Naive thymus-derived CD8-positive, alpha-beta T cell (primary cell): ENCODE data around the gene PPP1R14B. TPM values are rescaled to one million over a fixed set of nuclear protein-coding genes. Genes with fewer than 3 reads are reported as not detected.

Source experiments
- ATAC-seq, 2 donors: fragments of 150-1000 bp; cut with Tn5 transposase in 1 of 2; sonication (Bioruptor Pico), chemical (Tn5 transposase) in 1 of 2; 1 replicate in 1 of 2; 2 replicates in 1 of 2; pipeline ENCODE4 v1.10.0; 2021; ENCODE audit warnings: mild to moderate bottlenecking in 2 of 2, moderate library complexity in 2 of 2
- POLR2A ChIA-PET: fragments of 350-600 bp; sonication (Branson Sonifier 250); formaldehyde crosslinking; loops from one replicate; lab custom pipeline; 2021; ENCODE audit warnings: antibody characterized with exemption; lab: Charles Lee
- DNase-seq, 10 donors: peaks; one replicate each; pipeline versions ENCODE4 v3.0.0 to v3.0.0-alpha.2; 2020 to 2022
- H3K27ac Mint-ChIP-seq, 10 donors: one replicate each; pipeline ENCODE4 v1.8.0; 2020 to 2022; ENCODE audit warnings: mild to moderate bottlenecking in 10 of 10, mixed read lengths in 10 of 10, moderate library complexity in 4 of 10, inconsistent platforms in 1 of 10
- H3K27me3 Mint-ChIP-seq, 5 donors: one replicate each; pipeline ENCODE4 v1.8.0; 2021 to 2022; ENCODE audit warnings: mixed read lengths in 5 of 5
- H3K36me3 Mint-ChIP-seq, 3 donors: one replicate each; pipeline ENCODE4 v1.8.0; 2020 to 2022; ENCODE audit warnings: mixed read lengths in 3 of 3, mild to moderate bottlenecking in 2 of 3, inconsistent platforms in 1 of 3
- H3K4me1 Mint-ChIP-seq, 4 donors: one replicate each; pipeline ENCODE4 v1.8.0; 2021 to 2022; ENCODE audit warnings: mixed read lengths in 4 of 4
- H3K4me3 Mint-ChIP-seq, 10 donors: one replicate each; pipeline ENCODE4 v1.8.0; 2020 to 2022; ENCODE audit warnings: mild to moderate bottlenecking in 10 of 10, mixed read lengths in 10 of 10, moderate library complexity in 6 of 10, inconsistent platforms in 1 of 10
- H3K9me3 Mint-ChIP-seq, 9 donors: one replicate each; pipeline ENCODE4 v1.8.0; 2020 to 2022; ENCODE audit warnings: mixed read lengths in 9 of 9, mild to moderate bottlenecking in 3 of 9, inconsistent platforms in 1 of 9, moderate library complexity in 1 of 9
- polyA plus RNA-seq, 3 donors: library from polyadenylated mRNA; unstranded; fragments of 300-500 nt; fragmentation: Illumina TruSeq; gene quantifications; one replicate each; pipeline ENCODE4 v1.2.3, GENCODE V29; 2021
- total RNA-seq, 8 experiments: library from RNA in 2 of 8; stranded (reverse) in 2 of 8; gene quantifications; one replicate each; pipeline ENCODE4 v1.2.3 and lab custom pipeline; 2021 to 2026

The PPP1R14B gene
- total and polyA plus RNA-seq, 5 experiments from 2014 or later, result 22.4 to 50.6 (median 45.4) TPM

DNA sequence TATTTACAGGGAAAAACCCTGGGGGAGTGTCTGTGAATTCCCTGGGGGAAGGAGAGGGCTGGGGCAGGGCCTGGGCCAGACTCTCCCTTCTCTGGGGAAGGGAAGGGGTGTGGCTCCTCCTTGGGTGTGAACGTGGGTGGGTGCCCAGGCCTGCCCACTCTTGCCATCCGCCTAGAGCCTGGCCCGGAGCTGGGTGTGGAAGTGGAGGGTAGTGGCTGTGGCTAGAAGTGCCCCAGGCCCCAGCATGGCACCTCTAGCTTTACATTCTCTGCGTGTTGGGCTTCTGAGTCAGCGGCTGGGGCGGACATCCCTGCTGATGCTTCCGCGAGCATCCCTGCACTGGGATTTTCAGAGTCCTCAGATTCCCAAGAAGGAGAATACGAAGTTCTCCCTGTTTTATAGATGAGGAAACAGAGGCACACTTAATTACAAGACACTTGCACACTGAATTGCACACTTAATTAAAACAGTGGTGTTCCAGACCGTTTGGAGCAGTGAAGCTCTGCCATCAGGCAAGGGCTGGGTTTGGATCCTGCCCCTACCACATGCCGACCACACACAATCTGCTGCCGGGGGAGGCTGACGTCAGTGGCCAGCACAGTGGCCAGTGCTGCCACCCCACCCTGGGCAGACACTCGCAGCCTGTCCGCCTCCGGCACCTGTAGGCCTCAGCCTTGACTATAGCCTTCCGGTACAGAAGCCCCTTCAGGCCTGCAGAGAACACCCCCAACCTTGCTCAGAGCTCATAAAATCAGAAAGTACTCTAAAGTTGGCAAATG, 30.1 kb upstream of the PPP1R14B start:
- Mint-ChIP-seq H3K9me3 (no peaks in the 10 kb centered on the region), H3K4me1 (peaks cover under 1 to 11% (median 5%) of the 10 kb centered on the region in 4 donors), H3K27me3 (no peaks in the 10 kb centered on the region), H3K36me3 (peaks cover 0 to 11% (median 2%) of the 10 kb centered on the region in 3 donors), H3K27ac (no peak overlapping the region), H3K4me3 (no peak overlapping the region)
- POLR2A ChIA-PET, result interaction anchor here (0.6 kb wide), 1 partner anchor 11 kb away, joined by 3 read pairs; no protein-coding TSS in a partner anchor
- DNase-seq (peak in 1 of 10 donors; percentile 47), ATAC-seq (no peak)

DNA sequence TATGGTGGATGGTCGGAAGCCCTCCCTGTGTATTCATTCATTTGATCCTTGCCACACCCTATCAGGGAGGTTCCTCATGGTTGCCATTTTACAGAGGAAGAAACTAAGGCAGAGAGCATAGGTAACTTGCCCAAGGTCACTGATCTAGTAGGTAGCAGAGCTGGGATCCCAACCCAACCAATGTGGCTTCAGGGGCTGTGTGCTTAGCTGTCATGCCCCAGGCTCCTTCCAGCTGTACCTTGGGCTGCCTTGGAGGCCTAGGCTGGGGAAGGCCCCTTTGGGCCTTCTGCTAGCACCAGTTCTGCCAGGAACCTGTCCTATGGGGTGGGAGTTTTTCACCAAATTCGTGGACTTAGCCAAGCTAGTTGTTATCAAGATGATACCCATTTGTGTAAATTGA, 29.1 kb upstream of the PPP1R14B start:
- no peak for DNase-seq
- H3K27ac Mint-ChIP-seq, result no peak overlapping the region

DNA sequence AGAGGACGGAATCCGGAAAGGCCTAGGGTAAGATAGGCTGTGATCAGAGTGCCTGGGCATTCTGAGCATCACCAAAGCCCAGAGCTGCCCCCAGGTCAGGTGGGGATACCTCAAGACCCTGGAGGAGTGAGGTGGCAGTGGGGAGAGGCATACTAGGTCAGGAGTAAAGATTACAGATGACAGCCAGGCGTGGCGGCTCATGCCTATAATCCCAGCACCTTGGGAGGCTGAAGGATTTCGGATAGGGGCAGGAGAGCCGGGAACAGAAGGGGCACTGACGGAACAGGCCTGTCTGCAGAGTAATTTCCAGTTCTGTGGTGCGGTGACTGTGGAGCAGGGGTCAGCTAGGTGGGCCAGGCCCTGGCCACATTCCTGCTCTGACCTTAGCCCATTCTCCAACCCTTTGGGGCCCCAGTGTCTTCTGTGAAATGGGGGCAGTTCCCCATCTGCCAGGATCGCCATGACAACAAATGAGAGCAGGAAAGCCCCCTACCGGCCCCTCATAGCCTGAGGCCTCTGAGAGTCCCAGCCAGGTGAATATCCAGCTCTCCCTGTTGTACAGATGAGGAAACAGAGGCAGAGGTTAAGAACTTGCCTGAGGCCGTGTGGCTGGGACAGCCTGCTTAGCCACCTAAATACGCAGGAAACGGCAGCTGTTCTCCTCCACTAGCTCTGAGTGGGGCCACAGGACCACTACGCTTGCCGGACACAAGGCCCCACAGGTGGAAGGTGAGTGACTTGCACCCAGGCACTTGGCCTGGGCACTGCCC, 28.5 kb upstream of the PPP1R14B start:
- H3K4me1 Mint-ChIP-seq, result peaks cover 4 to 14% (median 10%) of the 10 kb centered on the region in 4 donors
- H3K4me3 Mint-ChIP-seq, result no peak overlapping the region
- no peak for ATAC-seq
- H3K27ac Mint-ChIP-seq, result peak overlapping the region in 2 of 10 donors; percentile 8 to 72
- POLR2A ChIA-PET, result interaction anchor here (0.7 to 1.5 kb wide), 2 partner anchors 9 to 42 kb away, joined by 4 to 7 read pairs; partner anchors contain the start of genes BAD and PRDX5
- H3K36me3 Mint-ChIP-seq, result peaks cover 0 to 4% (median 0%) of the 10 kb centered on the region in 3 donors
- no peak for DNase-seq
- no peaks in the 10 kb centered on the region for H3K27me3 Mint-ChIP-seq
- H3K9me3 Mint-ChIP-seq, result no peaks in the 10 kb centered on the region

More for the DNA sequence above, 29.1 kb upstream of the PPP1R14B start:
- no peak for ATAC-seq
- POLR2A ChIA-PET, result interaction anchor here (1.5 kb wide), 1 partner anchor 8 kb away, joined by 7 read pairs; the partner anchor contains the start of gene BAD
- H3K4me3 Mint-ChIP-seq, result no peak overlapping the region
- peaks cover 0 to 4% (median 0%) of the 10 kb centered on the region in 3 donors for H3K36me3 Mint-ChIP-seq
- H3K4me1 Mint-ChIP-seq, result peaks cover 2 to 11% (median 7%) of the 10 kb centered on the region in 4 donors
- no peaks in the 10 kb centered on the region for H3K9me3 Mint-ChIP-seq
- H3K27me3 Mint-ChIP-seq, result no peaks in the 10 kb centered on the region

DNA sequence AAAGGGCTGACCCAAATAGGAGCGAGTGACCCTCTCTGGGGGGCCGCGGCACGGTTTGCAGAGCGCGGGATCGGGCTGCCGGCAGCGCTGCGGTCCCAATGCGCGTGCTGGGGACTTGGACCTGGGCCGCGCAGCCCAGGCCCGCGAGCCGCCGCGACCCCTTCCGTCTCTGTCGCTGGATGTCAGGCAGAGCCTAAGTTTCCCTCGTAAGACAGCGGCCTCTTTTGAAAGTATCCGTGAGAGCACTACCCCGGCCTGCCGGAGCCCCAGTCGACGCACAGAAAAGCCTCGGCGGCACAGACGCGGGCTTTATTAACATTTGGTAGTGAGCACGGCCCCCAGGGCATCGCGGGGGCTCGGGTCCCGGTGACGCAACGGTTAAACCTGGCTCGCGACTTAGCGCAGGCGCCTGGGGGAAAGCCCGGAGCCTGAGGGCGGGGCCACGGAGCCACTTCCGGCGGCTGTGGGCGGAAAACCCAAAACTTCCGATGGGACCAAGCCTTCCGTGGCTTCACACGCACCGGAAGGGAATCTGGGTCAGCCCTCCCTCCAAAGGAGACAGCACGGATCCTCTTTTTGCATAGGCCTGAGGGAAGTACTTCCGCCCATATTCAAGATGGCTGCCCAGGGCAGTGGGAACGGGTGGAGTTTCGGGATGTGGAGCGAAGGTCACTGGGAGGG, 22.9 kb upstream of the PPP1R14B start:
- peaks cover 20 to 37% (median 27%) of the 10 kb centered on the region in 4 donors for H3K4me1 Mint-ChIP-seq
- H3K9me3 Mint-ChIP-seq, result no peaks in the 10 kb centered on the region
- H3K27ac Mint-ChIP-seq, result peak overlapping the region; percentile 94 to 100 (median 98)
- H3K27me3 Mint-ChIP-seq, result no peaks in the 10 kb centered on the region
- POLR2A ChIA-PET, result interaction anchor here (0.7 to 6.6 kb wide), 22 partner anchors 12 to 1603 kb away, joined by 3 to 140 read pairs (median 8); partner anchors contain the start of genes BAD, CCDC88B, DNAJC4 and ESRRA
- DNase-seq (peak; percentile 93 to 98 (median 97)), ATAC-seq (peak; percentile 76 to 77)
- peak overlapping the region; percentile 92 to 99 (median 96) for H3K4me3 Mint-ChIP-seq
- H3K36me3 Mint-ChIP-seq, result no peaks in the 10 kb centered on the region

DNA sequence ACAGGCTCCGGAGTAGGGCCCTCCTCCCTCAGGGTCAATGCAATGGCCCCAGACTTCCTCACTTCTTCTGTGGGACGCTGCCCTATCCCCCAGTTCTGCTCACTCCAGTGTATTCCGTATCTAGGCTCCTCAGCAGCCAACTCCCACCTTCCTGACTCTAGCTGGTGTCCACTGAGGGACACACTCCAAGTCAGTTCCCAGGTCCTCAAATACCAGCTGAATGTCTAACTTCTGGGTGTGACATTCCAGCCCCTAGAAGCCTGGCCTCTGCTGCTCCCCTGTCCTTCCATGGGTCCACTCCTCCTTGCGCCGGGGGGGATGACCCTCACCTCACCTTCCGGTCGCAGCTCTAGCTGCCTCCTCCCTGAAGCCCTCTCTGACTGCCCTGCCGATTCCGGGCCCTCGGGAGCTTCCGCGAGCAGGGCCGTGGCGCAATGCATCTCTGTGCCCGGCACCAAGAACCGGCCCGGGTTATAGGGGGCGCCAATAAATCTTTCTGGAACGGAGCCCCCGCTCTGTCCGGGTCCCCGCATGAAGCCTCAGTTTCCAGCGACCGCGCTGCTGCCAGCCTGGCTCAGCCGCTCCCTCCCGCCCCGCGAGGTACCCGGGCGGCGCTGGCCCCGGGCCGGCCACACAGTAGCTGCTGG, 22.3 kb upstream of the PPP1R14B start:
- Mint-ChIP-seq H3K36me3 (no peaks in the 10 kb centered on the region), H3K27me3 (no peaks in the 10 kb centered on the region), H3K4me1 (peaks cover 20 to 37% (median 27%) of the 10 kb centered on the region in 4 donors), H3K9me3 (no peaks in the 10 kb centered on the region), H3K4me3 (peak overlapping the region; percentile 86 to 99 (median 96)), H3K27ac (peak overlapping the region; percentile 92 to 100 (median 98))
- ATAC-seq (peak; percentile 0 to 5), DNase-seq (peak in 2 of 10 donors; percentile 18 to 23)
- POLR2A ChIA-PET, result interaction anchor here (0.6 to 6.6 kb wide), 18 partner anchors 11 to 1560 kb away, joined by 3 to 140 read pairs (median 12); partner anchors contain the start of genes BAD, CCDC88B, ESRRA and FERMT3

DNA sequence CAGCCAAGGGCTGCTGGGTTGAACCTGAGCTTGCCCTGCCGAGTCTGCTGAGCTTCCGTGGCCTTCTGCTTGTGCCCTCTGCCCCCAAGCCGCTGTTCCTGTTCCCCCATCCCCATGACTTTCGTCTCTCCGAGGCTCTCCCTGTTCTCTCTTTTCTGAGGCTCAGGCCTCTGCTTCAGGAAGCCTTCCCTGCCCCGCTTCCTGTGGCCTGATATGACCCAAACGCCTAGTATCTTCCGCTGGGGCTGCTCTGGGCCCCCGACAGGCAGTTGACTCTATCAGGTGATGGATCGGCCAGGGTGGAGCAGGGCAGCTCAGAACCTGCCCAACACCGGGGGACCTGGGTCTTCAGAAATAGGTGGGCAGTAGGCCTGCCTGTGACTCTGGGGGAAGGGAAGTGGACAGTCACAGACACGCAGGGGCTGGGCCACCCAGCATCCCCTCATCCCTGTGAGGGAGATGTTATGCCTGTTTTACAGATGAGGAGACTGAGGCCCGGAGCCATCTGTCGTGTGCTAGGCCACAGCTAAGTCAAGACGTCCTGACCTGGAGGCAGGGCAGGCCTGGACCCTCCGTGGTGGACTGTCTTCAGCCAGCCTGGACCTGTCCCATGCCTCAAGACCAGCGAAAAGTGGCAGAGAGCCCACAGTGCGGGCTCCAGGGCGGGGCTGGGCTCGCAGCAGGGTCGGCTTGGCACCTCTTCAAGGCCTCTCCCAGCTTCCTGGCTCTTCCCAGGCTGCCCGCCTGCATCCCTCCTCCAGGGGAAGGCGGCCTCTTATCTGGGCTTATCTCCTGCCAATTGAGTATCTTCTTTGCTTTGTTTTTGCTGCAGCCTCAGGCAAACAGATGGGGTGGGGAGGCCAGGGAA, 21.5 kb upstream of the PPP1R14B start:
- no peaks in the 10 kb centered on the region for H3K36me3 Mint-ChIP-seq
- ATAC-seq (no peak), DNase-seq (no peak)
- H3K4me3 Mint-ChIP-seq, result peak overlapping the region; percentile 86 to 99 (median 96)
- H3K9me3 Mint-ChIP-seq, result no peaks in the 10 kb centered on the region
- POLR2A ChIA-PET, result interaction anchor here (0.6 to 6.6 kb wide), 16 partner anchors 10 to 1559 kb away, joined by 3 to 140 read pairs (median 15); partner anchors contain the start of genes BAD, ESRRA, FERMT3 and FKBP2
- H3K27ac Mint-ChIP-seq, result peak overlapping the region; percentile 92 to 100 (median 98)
- no peaks in the 10 kb centered on the region for H3K27me3 Mint-ChIP-seq
- H3K4me1 Mint-ChIP-seq, result peaks cover 20 to 37% (median 27%) of the 10 kb centered on the region in 4 donors

DNA sequence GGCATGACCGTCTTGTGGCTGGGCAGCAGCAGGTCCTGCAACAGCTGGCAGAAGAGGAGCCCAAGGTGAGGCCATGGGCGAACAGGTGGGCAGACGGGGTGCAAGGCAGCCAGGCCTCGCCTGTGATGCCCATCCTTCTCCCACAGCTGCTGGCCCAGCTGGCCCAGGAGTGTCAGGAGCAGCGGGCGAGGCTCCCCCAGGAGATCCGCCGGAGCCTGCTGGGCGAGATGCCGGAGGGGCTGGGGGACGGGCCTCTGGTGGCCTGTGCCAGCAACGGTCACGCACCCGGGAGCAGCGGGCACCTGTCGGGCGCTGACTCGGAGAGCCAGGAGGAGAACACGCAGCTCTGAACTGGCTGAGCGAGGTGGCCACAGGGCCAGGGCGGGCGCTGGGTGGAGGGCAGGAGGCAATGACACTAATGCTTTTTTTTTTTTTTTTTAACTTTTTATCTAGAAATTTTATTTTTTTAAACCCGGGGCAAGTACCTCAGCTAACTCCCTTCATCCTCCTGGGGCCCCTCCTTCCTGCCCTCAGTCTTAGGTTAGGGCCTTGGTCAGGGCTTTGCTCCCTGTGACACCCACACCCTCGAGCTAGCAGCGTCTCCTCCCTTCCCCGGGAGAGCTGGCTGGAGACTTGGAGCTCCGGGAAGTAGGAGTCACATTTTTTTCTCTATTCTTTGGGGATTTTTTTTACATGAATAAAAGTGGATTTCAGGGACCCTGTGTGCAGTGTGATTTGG, 20.6 kb upstream of the PPP1R14B start:
- H3K9me3 Mint-ChIP-seq, result no peaks in the 10 kb centered on the region
- ATAC-seq, result no peak
- no peaks in the 10 kb centered on the region for H3K36me3 Mint-ChIP-seq
- POLR2A ChIA-PET, result interaction anchor here (0.6 to 6.6 kb wide), 7 partner anchors 10 to 887 kb away, joined by 3 to 140 read pairs (median 69); partner anchors contain the start of genes BAD, FERMT3, FKBP2 and GPR137
- no peak for DNase-seq
- no peaks in the 10 kb centered on the region for H3K27me3 Mint-ChIP-seq
- H3K4me3 Mint-ChIP-seq, result peak overlapping the region in 6 of 10 donors; percentile 16 to 97 (median 74)
- peak overlapping the region in 6 of 10 donors; percentile 35 to 98 (median 76) for H3K27ac Mint-ChIP-seq
- H3K4me1 Mint-ChIP-seq, result peaks cover 22 to 36% (median 25%) of the 10 kb centered on the region in 4 donors

DNA sequence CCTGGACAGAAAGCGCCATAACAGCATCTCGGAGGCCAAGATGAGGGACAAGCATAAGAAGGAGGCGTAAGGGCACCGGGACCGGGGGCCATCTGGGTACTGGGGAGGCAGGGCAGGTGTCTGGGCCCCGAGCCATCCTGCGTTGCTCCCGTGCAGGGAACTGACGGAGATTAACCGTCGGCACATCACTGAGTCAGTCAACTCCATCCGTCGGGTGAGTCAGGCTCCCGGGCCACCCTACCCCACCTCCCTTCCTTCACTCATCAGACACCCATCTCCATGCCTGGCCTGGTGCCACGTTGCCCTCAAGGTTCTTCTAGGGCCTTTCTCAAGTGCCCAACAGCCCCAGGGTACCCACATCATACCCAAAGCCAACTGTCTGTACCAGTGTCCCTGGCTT, 19.6 kb upstream of the PPP1R14B start:
- H3K4me1 Mint-ChIP-seq, result peaks cover 18 to 26% (median 21%) of the 10 kb centered on the region in 4 donors
- H3K4me3 Mint-ChIP-seq, result peak overlapping the region in 1 of 10 donors; percentile 5
- no peak overlapping the region for H3K27ac Mint-ChIP-seq
- H3K27me3 Mint-ChIP-seq, result no peaks in the 10 kb centered on the region
- POLR2A ChIA-PET, result interaction anchor here (0.6 to 6.2 kb wide), 3 partner anchors 10 to 60 kb away, joined by 3 to 106 read pairs (median 3); partner anchors contain the start of gene FERMT3
- H3K9me3 Mint-ChIP-seq, result no peaks in the 10 kb centered on the region
- no peak for ATAC-seq
- no peaks in the 10 kb centered on the region for H3K36me3 Mint-ChIP-seq
- no peak for DNase-seq

DNA sequence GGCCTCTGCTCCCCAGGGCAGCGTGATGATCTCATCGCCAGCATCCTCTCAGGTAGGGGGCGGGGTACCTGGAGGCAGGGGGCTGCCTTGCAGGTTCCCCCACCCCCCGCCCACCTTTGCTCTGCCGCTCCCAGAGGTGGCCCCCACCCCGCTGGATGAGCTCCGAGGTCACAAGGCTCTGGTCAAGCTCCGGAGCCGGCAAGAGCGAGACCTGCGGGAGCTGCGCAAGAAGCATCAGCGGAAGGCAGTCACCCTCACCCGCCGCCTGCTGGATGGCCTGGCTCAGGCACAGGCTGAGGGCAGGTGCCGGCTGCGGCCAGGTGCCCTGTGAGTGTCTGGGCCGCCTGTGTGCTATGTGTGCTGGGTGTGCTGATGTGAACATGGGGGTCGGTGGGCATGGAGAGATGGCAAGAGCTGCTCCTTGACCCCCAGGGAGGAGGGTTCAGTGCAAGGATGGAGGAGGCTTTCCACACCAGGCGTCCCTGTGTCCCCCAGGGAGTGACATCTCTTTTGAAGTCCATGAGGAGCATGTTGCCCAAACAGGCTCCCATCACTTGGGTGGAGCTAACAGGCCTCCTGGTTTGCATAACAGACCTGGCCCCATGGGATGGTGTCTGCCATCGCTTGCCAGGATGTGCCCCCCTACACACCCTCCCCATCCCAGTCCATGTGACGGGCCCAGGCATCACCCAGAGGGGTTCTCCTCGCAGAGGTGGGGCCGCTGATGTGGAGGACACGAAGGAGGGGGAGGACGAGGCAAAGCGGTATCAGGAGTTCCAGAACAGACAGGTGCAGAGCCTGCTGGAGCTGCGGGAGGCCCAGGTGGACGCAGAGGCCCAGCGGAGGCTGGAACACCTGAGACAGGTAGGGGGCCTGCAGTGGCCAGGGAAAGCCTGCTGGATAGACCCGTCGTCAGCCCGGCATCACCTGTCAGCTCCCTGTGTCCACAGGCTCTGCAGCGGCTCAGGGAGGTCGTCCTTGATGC, 18.7 kb upstream of the PPP1R14B start:
- ATAC-seq (no peak), DNase-seq (no peak)
- peak overlapping the region in 1 of 10 donors; percentile 69 for H3K27ac Mint-ChIP-seq
- POLR2A ChIA-PET, result interaction anchor here (0.6 to 1.4 kb wide), 5 partner anchors 11 to 58 kb away, joined by 3 to 5 read pairs (median 3); partner anchors contain the start of gene FERMT3
- H3K27me3 Mint-ChIP-seq, result no peaks in the 10 kb centered on the region
- peaks cover 18 to 25% (median 20%) of the 10 kb centered on the region in 4 donors for H3K4me1 Mint-ChIP-seq
- H3K36me3 Mint-ChIP-seq, result no peaks in the 10 kb centered on the region
- H3K9me3 Mint-ChIP-seq, result no peaks in the 10 kb centered on the region
- peak overlapping the region in 1 of 10 donors; percentile 5 for H3K4me3 Mint-ChIP-seq
